Measurements from ENCODE around the gene CHPT1.

DNA sequence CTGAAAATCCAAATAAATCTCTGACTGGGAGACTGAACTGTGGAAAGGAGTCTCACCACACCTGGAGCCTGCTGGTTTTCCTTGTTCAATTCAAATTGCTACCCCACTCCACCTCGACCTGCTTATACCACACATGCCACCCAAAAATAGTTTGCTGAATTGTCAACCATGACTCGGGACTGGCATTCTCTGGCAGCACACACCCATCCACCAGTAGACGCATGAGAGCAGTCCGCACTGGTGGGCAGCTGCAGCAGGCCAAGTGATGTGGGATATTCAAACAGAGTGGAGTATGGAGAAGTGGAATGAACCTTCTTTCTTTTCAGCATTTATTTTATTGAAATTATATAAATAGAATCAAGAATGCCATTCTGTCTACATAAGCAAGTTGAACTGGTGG lies 80.5 kb downstream of the CHPT1 start:
- TF ChIP-seq, protein P1, sequence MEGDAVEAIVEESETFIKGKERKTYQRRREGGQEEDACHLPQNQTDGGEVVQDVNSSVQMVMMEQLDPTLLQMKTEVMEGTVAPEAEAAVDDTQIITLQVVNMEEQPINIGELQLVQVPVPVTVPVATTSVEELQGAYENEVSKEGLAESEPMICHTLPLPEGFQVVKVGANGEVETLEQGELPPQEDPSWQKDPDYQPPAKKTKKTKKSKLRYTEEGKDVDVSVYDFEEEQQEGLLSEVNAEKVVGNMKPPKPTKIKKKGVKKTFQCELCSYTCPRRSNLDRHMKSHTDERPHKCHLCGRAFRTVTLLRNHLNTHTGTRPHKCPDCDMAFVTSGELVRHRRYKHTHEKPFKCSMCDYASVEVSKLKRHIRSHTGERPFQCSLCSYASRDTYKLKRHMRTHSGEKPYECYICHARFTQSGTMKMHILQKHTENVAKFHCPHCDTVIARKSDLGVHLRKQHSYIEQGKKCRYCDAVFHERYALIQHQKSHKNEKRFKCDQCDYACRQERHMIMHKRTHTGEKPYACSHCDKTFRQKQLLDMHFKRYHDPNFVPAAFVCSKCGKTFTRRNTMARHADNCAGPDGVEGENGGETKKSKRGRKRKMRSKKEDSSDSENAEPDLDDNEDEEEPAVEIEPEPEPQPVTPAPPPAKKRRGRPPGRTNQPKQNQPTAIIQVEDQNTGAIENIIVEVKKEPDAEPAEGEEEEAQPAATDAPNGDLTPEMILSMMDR (IDR thresholded peaks at IDR 0.05), result no peak
- TF ChIP-seq POLR2A (IDR thresholded peaks at IDR 0.05), result no peak
